Forelimb muscle (tissue), 1 donor: Measurements from ENCODE around the gene TSHZ2. TPM values are rescaled to one million over a fixed set of nuclear protein-coding genes. Genes with fewer than 3 reads are reported as not detected.

ENCODE experiments used
- DNase-seq: peaks from one replicate; pipeline ENCODE4 v3.0.0-alpha.2; 2013; ENCODE audit warnings: low read depth
- polyA plus RNA-seq: library from polyadenylated mRNA; unstranded; fragments of 120-200 nt; gene quantifications from one replicate; pipeline ENCODE4 v1.2.1, GENCODE V29; 2013; ENCODE audit not compliant: insufficient read length

The TSHZ2 gene, protein sequence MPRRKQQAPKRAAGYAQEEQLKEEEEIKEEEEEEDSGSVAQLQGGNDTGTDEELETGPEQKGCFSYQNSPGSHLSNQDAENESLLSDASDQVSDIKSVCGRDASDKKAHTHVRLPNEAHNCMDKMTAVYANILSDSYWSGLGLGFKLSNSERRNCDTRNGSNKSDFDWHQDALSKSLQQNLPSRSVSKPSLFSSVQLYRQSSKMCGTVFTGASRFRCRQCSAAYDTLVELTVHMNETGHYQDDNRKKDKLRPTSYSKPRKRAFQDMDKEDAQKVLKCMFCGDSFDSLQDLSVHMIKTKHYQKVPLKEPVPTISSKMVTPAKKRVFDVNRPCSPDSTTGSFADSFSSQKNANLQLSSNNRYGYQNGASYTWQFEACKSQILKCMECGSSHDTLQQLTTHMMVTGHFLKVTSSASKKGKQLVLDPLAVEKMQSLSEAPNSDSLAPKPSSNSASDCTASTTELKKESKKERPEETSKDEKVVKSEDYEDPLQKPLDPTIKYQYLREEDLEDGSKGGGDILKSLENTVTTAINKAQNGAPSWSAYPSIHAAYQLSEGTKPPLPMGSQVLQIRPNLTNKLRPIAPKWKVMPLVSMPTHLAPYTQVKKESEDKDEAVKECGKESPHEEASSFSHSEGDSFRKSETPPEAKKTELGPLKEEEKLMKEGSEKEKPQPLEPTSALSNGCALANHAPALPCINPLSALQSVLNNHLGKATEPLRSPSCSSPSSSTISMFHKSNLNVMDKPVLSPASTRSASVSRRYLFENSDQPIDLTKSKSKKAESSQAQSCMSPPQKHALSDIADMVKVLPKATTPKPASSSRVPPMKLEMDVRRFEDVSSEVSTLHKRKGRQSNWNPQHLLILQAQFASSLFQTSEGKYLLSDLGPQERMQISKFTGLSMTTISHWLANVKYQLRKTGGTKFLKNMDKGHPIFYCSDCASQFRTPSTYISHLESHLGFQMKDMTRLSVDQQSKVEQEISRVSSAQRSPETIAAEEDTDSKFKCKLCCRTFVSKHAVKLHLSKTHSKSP (N-terminal part only)
- 9.0 TPM for polyA plus RNA-seq

DNA sequence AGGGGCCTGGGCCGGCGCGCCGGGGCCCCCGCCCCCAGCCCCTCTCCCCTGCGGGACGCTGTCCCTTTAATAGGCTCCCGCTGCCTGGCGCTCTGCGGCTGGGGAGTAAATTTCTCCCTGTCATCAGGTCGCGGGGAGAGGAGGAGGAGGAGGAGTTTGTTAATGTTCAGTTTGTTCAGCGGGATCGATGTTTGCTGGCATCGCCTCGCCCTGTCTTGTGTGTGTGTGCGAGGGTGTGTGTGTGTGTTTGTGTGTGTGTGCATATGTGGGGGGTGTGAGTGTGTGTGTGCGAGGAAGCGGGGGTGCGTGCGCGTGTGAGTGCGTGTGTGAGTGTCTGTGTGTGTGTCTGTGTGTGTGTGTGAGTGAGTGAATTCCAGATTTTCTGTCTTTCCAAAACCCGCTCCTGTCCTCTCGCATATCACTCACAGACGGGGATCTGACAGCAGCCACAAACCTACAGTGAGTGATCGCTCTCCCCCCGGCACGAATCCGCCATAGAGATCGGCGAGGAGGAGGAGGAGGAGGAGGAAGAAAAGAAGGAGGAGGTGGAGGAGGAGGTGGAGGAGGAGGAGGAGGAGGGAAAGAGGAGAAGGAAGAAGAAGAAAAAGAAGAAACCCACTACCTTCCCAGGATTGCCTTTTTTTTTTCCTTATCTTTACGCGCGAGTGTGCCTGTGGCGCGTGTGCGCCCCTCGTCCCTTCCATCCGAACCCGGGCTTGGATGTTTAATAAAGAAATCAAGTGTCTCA, at the start of gene TSHZ2:
Gene TSHZ2 (plus strand): TSS at position 169 of the 748 bp plus-strand sequence. CDS start 936 bp downstream, outside the sequence.
- no peak for DNase-seq

DNA sequence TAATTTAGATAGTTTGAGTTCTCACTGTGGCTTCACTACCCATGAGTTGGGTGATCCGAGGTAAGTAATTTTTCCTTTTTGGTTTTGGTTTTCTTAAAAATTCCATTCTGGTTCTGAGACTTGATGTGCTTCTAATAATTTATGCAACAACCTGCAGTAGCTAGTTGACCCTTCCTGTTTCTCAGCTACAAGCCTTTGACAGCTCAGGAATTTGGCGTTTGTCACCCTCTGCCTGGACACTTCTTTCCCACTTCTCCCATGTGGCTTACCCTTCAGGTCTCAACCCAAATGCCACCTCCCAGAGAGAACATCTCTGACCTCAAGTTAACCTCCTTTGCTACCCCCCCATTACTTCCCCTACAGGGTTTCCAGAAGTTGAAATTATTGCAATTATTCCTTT, 49.7 kb upstream of the TSHZ2 start:
- DNase-seq, result no peak

DNA sequence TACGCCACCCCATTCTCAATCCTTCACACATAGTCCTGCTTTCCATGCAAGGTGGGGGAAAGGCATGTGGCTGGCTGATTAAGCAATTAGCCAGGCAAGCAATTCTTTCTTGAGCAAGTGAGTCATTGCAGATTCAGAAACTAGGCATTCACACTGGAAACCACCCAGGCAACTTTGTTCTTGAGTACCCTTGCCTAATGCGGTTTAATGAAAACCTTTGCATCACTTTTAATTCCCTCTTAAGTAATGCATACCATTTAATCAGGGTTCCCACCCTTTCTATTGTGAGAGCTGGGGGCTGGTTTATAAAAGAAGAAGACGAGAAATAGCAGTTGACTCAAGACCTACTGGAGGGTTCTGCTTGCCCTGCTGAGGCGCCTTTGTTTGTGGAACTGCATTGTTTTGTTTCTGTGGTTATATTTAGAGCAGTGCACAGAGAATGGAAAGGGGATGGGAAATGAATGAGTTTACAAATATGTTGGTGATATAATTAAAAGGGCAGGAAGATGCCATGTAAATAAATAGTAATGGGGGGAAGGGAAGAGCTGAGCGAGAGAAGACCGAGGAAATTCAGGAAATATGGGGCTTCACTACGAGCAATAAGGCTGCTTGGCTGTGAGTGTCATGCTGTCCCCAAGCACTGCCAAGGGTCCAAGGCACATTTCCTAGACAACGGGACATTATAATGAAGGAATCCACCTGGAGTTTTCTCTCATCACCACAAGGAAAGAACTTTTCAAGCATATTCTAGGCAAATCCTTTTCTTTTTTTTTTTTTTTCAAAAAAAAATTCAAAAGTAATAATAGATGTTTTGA, 48.8 kb upstream of the TSHZ2 start:
- no peak for DNase-seq

DNA sequence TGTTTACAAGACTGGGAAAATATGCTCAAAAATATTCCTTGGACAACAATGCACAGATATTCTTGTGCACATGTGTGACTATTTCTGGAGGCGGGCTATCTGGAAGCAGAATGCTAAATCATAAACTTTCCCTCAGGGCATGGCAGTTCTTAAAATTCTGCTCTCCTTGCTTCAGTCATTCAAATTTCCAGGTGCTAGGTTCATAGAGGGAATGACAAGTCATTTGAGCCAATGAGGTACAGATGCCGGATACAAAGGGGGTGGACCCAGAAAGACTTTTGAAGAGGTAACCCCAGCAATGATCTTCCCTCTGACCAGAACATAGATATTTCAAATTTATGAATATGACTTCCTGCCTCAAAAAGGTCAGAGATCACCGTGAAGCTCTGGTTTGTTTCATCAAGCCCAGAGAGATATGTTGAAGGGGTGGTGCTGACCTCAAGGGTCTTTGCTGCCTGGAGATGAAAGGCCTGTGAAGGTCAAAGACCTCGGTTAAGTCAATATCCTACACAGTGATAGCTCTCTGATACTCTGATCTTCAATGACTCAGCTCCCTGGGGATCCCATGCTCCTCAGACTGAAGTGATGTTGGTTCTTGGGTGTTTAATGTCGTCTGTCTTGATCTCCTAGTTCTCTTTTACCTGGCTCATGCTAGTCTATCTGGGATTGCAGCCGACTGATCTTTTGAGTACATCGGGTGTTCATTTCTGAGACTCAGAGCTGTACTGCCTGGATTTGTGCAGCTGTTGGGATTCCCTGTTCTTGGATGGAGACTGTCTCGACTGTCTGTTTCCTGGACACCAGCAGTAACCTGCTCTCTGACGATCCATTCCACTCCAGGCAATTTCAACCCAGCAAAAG, 47.5 kb upstream of the TSHZ2 start:
- DNase-seq, result no peak

DNA sequence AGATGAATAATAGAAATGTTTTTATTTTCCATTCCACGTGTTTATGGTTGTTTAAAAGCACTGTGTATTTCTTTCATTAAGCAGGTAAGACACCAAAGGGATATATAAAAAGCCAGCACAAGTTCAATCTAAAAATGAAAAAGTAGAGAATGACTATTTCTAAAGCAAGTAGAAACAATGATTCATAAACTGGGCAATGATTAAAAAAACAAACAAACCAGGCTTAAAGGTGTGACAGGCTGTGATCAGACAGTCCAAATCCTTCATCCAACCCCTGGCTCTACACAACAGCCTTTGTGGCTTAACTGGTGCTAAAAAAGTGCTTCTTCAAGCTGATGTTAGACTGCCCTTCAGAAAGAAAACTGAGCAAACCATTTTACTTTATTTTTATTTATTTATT, 45.7 kb upstream of the TSHZ2 start:
- no peak for DNase-seq

DNA sequence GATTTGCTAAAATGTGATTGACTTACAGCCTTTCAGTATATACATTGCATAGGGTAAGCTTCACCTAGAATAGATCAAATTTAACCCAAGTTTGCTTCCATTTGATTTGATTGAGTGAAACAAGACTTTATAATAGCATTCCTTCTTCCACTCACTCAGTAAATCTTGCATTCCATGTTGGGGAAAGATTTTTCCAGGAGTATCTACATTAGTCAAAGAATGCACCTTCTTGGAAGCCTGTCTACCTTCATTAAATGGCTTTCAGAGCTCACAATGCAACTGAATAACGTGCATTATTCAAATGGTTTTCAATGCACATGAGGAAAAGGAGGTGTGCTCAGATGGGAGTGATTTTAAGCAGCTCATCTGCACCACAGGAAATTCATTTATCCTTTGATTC, 38.3 kb upstream of the TSHZ2 start:
- no peak for DNase-seq

DNA sequence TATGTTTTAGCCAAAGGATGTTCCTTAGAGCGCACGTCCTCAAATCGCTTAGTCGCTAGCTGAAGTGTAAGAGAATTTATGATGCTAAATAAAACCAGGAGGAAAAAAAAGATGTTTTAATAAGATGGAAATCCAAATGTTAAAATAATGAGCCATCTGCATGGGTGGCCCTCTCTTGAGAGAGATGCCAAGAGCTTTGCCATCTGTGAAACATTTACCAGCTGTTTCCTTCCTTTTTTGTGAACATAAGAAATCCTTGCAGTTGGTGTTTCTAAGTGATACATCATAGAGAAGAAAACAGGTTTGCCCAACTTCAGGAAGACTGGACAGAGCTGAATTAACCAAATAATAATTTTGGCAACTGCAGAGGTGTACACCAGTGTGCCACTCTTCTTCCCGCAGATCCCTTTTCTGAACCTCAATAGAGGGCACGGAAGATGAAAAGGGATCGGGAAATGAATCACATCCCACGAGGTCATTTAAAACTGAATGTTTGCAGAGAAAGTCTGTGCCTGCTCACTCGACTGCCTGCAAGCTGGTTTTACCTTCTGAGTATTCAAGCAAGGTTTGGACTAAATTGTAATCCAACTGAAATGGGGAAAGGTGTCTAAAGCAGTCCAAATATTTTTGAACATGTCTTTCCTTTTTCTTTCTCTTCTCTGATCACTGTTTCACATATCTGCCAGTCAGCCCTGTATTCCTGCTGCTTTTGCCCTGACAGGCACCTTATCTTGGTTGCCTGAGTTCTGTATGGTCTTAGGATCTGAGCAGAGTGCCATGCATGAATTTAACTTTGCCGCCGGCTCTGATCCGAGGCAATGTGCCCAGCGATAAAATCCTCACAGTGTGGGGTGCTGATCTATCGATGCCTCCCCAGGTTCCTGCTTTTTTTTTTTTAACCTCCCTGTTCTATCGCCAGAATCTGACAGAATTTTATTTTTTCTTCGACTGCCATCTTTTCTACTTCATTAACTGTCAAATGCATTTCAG, 35.5 kb upstream of the TSHZ2 start:
- no peak for DNase-seq

DNA sequence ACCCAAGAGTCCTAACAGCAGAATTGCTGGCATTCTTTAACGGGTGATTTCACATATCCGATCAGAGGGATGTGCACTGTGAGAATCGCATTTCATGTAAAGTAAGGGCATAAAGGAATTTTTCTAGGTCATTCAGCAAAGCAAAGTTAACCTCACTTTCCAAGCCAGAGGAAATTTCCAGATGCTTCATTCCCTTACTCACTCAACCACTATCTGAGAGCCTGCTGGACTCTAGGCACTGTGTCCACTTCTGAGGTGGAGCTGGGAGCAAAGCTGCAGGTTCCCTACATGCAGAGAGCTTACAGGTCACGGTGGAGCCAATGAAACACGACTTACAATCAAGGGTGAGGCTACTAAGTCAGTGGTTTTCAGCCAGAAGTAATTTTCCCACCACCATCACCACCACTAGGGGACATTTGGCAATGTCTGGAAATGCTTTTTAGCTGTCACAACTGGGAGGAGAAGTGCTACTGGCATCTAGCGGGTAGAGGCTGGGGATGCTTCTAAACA, 34.5 kb upstream of the TSHZ2 start:
- DNase-seq, result no peak

DNA sequence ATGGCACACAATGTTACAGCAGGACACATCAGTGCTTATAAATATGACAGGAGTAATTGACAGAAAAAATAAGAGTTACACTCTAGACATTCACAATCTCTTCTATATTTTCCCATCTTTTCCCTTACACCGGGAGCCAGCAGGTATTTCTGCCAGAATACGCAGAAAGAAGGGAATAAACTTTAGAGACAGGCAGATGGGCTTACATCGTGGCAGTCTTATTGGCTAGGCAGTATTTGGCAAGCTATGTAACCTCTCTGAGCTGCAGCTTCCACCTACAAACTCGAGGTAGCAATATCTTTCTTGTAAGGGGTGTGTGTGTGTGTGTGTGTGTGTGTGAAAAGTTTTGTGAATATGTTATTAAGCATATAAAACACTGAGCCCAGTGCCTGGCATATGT, 33.0 kb upstream of the TSHZ2 start:
- DNase-seq, result no peak

DNA sequence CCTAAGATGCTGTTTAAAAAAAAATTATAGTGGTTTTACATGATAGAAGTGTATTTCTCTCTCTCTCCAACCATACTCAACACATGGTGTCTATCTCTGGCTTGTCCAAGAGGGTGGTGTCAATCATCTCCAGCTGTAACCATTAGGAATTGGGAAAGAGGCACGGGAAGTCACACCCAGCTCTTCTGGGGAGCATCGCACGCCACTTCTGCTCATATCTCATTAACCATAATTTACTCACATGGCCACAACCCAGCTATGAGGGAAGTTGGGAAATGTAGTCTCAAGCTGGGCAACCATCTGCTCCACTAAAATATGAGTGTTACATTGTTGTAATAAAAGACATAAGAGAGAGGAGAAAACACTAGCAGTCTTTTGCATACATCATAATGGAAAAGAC, 30.4 kb upstream of the TSHZ2 start:
- no peak for DNase-seq

DNA sequence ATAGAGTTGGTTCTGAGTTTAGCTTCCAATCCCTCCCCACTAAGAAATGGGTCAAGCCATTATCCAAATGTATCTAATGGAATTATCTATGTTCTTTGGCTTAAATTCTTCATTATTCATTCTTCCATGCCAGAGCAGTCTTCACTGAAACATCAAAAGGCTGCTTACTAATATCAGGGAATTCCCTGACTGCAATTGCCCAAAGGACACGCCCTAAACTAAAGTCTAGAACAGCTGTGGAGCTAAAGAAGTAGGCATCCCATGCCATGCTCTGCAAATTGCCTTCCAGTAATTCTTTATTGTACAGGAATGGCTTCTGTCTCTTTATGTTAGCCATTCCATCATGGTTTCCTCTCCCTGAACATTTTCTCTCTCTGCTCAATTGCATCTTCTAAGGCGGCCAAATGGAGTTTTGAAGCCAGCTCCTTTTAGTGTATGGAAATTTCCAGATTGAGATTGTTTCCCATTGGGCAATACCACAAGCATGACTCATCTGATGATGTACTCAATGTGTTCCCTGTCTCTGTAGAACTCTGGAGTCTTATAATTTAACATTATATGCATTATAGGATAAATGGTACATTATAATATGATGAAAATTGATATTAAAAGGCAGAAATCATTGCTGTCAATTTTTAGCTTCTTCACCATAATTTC, 28.8 kb upstream of the TSHZ2 start:
- peak; percentile 36 for DNase-seq

DNA sequence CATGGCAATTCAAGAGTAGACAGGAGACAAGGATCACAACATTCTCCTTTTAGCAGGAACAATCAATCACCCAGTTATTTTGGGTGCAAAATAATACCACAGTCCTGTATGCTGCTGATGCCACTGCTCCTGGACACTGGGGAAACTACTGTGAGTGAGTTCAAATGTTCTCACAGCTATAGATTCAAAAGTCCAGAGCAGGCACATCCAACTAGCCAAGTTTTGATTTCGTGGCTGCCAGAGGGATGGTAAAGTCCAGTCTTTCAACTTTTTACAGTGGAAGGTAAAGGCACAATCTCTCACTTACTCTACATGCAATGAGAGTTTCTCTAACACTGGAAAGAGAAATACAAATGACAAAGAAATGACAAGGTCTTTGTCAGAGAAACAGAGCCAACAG, 26.9 kb upstream of the TSHZ2 start:
- no peak for DNase-seq

DNA sequence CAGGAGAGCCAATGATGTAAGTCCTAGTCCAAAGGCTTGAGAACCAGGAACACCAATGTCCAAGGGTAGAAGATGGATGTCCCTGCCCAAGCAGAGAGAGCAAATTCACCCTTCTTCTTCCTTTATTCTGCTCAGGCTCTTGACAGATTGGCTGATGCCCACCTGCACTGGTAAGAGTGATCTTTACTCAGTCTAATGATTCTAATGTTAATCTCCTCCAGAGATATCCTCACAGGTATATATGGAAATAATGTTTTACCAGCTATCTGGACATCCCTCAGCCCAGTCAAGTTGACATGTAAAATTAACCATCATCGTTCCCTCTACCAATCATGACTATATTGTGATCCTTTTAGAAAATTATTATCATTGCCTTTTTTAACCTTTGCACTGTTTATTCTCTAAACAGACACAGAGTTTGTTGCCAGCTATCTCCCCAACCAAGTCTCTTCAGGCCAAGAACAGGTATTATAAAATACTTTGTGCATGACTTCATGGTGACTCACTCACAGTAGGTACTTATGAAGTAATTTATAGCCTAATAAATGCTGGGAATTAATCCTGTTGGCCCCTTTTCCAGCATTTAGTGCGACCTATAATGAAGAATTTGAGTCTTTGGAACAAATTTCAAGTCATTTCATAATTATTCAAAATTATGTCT, 26.2 kb upstream of the TSHZ2 start:
- DNase-seq, result no peak

DNA sequence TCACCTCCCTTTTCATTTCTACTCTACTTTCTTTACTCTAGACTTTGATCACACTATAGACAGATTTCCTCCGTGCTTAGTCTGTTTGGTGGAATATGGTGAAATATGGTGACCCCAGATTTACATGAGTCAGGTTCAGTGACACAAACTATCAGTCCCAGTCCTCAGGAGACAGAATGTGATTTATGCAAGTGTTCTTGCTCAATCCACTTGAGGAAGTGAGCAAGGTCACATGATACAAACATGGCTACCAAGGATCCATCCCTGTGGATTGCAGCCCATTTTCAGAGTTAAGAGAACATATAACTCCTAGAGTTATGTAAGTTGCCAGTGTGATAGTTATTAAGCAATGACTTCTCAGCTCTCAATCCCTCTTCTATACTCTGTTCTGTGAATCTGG, 23.7 kb upstream of the TSHZ2 start:
- DNase-seq, result no peak

DNA sequence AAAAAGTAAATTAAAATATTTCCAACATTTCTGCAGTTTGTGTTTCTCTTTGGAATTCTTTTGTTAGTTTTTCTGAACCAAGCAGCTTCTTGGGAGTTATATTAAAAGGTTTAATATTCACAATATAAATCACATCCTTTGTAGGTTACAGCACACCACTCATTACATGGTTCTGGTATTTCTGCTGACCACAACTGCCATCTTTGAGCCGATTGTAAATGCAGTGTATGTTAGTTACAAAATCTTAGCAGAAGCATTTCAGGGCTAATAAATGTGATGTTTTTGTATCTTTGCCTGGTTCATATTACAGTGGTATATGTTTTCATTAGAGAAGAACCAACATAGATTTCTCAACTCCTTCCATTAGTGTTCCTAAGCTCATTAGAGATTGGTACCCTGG, 19.1 kb upstream of the TSHZ2 start:
- no peak for DNase-seq

DNA sequence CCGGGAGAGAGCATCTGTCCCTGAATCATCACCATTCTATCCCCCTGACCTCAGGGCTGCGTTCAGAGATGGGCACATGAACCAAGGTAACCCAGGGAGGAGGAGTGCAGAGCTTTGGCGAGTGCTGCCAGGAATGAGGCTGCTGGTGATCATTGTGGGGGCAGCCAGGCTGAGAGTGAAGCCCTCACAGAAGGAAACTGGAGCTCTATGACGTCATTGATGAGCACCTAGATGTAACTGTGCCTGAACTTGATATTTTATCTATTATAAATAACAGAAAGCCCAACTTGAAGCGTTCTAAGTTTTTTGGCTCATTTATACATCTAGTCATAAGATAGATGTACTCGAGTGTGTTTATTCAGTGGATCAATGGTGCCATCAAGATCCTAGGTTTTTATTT, 17.3 kb upstream of the TSHZ2 start:
- no peak for DNase-seq

DNA sequence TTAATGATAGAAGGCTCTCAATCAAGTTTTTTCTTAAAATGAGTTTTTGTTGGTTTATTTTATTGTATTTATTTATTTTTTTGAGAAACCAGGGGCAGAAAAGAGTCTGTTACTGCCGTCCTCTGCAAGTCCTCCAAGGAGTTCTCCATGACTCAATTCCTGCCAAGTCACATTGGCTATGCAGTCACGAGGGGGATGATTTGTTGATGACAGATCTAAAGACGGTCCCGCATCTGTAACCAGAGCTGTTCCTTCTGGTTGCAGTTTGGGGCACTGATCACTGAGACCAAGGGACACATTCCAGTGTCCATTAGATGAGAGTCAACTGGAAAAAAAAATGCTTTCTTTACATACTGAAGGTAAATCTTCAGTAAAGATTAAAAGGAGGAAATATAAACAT, 13.9 kb upstream of the TSHZ2 start:
- no peak for DNase-seq
